ENCODE measurements around the gene MAP2.

Gene MAP2

GRCh38 chr2:209423562-209424198 lies at the start of gene MAP2:
TSS of gene MAP2 (plus strand) at chr2:209424047. CDS start at chr2:209653171, 229,124 bp downstream.
- peak; percentile 66 for DNase-seq

- no peak for DNase-seq
Observed at GRCh38 chr2:209376686-209377085, 47.2 kb upstream of the MAP2 start.

- peak; percentile 15 for DNase-seq
Observed at GRCh38 chr2:209380293-209380692, 43.6 kb upstream of the MAP2 start.

GRCh38 chr2:209381091-209381490 lies 42.8 kb upstream of the MAP2 start:
- DNase-seq = no peak

GRCh38 chr2:209382775-209383174 lies 41.1 kb upstream of the MAP2 start:
- DNase-seq = no peak

- peak; percentile 29 for DNase-seq
Observed at GRCh38 chr2:209383212-209383611, 40.6 kb upstream of the MAP2 start.

- DNase-seq = no peak
Observed at GRCh38 chr2:209387389-209387788, 36.5 kb upstream of the MAP2 start.

GRCh38 chr2:209388446-209389037 lies 35.3 kb upstream of the MAP2 start:
- DNase-seq = no peak

GRCh38 chr2:209389171-209389618 lies 34.7 kb upstream of the MAP2 start:
- no peak for DNase-seq

- DNase-seq = no peak
Observed at GRCh38 chr2:209390839-209391238, 33.0 kb upstream of the MAP2 start.

GRCh38 chr2:209391776-209392401 lies 32.0 kb upstream of the MAP2 start:
- no peak for DNase-seq

- DNase-seq = no peak
Observed at GRCh38 chr2:209395229-209395628, 28.6 kb upstream of the MAP2 start.

GRCh38 chr2:209395652-209396051 lies 28.2 kb upstream of the MAP2 start:
- no peak for DNase-seq

- DNase-seq = no peak
Observed at GRCh38 chr2:209398463-209398862, 25.4 kb upstream of the MAP2 start.

- no peak for DNase-seq
Observed at GRCh38 chr2:209401788-209402187, 22.1 kb upstream of the MAP2 start.

GRCh38 chr2:209411296-209411695 lies 12.6 kb upstream of the MAP2 start:
- no peak for DNase-seq

GRCh38 chr2:209411718-209412117 lies 12.1 kb upstream of the MAP2 start:
- no peak for DNase-seq

- no peak for DNase-seq
Observed at GRCh38 chr2:209413311-209414014, 10.4 kb upstream of the MAP2 start.

GRCh38 chr2:209416913-209417312 lies 6.9 kb upstream of the MAP2 start:
- no peak for DNase-seq

GRCh38 chr2:209422191-209422754 lies 1.6 kb upstream of the MAP2 start:
- no peak for DNase-seq

GRCh38 chr2:209424199-209424701 lies 403 bp downstream of the MAP2 start:
- peak; percentile 66 for DNase-seq

- no peak for DNase-seq
Observed at GRCh38 chr2:209424781-209425470, 1.1 kb downstream of the MAP2 start.
